Measurements from ENCODE around the gene MAN1B1.

Gene MAN1B1

DNA sequence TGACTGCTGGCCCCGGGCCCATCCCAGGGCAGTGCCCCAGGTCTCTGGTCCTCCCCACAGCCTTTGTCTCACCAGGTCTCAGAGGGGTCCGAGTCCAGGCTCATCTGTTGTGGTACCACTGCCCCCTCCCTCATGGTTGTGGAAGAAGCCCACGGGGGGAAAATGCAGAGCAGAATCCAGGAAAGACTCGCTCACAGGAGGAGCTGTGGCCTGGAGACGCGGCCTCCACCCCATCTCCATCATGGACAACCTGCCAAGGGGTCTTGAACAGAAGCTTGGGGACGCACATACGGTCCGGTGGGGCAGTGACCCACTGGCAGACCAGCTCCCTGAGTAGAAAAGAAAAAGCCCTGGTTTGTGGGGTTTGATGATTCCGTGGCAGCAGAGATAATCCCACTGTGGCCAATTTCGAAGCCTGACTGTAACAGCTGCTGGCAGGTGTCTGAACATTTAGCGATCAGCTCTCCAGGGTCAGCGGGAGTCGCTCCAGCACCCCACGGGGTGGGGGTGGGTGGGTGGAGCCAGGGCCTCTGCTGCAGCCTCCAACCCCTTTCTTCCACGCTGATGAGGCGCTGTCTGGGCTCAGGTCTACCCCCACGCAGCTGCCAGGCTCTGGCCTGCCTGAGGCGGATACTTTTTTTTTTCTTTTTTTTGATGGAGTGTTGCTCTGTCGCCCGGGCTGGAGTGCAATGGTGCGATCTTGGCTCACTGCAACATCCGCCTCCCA lies 50.3 kb downstream of the MAN1B1 start:
- TF ChIP-seq, protein P1, sequence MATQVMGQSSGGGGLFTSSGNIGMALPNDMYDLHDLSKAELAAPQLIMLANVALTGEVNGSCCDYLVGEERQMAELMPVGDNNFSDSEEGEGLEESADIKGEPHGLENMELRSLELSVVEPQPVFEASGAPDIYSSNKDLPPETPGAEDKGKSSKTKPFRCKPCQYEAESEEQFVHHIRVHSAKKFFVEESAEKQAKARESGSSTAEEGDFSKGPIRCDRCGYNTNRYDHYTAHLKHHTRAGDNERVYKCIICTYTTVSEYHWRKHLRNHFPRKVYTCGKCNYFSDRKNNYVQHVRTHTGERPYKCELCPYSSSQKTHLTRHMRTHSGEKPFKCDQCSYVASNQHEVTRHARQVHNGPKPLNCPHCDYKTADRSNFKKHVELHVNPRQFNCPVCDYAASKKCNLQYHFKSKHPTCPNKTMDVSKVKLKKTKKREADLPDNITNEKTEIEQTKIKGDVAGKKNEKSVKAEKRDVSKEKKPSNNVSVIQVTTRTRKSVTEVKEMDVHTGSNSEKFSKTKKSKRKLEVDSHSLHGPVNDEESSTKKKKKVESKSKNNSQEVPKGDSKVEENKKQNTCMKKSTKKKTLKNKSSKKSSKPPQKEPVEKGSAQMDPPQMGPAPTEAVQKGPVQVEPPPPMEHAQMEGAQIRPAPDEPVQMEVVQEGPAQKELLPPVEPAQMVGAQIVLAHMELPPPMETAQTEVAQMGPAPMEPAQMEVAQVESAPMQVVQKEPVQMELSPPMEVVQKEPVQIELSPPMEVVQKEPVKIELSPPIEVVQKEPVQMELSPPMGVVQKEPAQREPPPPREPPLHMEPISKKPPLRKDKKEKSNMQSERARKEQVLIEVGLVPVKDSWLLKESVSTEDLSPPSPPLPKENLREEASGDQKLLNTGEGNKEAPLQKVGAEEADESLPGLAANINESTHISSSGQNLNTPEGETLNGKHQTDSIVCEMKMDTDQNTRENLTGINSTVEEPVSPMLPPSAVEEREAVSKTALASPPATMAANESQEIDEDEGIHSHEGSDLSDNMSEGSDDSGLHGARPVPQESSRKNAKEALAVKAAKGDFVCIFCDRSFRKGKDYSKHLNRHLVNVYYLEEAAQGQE (IDR thresholded peaks at IDR 0.05; ENCODE audit: insufficient read depth in 1 of 2, low read depth in 2 of 2, low read length in 2 of 2), result no peak
- TF ChIP-seq TAF1 (IDR thresholded peaks at IDR 0.05; ENCODE audit: borderline replicate concordance, insufficient read depth, low read length) (no peak), POLR2AphosphoS5 (IDR thresholded peaks at IDR 0.05; ENCODE audit: low read depth, low read length) (no peak), FOXP2 (optimal IDR thresholded peaks at IDR 0.05; ENCODE audit: borderline replicate concordance, extremely low read depth, extremely low read length, insufficient read depth) (no peak), SIN3A (IDR thresholded peaks at IDR 0.05; ENCODE audit: borderline replicate concordance, insufficient read depth, low read length) (no peak)

DNA sequence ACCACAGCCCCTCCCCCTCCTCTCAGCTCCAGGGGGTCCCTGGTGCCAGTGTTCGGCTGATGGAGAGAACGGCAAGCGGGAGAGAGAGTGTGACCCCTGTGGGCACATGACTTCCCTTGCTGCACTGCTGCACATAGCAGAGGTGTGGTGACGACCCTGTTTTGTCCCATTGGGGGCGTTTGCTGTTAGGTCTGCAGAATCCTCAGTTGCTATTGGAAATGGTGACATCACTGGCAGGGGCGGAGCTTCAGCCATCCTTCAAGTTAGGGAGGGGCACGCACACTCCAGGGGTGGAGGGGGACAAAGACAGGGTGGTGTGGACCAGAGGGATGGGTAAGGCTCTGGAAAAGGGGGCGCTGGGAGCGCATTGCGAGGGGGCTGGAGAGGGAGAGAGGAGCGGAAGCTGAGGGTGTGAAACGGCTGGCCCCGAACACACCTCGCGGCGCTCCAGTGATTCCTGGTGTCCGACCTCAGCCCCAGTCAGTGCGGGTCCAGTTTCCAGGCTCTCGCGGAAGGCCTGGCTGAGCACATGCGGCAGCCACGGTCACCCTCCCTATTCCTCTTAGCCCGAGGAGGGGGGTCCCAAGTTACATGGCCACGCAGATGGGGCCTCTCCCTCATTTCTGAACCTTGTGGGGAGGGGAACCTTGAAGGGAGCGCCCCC lies 51.4 kb downstream of the MAN1B1 start:
- no peak for TF ChIP-seq FOXP2 (optimal IDR thresholded peaks at IDR 0.05; ENCODE audit: borderline replicate concordance, extremely low read depth, extremely low read length, insufficient read depth)
- no peak for TF ChIP-seq SIN3A (IDR thresholded peaks at IDR 0.05; ENCODE audit: borderline replicate concordance, insufficient read depth, low read length)
- no peak for TF ChIP-seq POLR2AphosphoS5 (IDR thresholded peaks at IDR 0.05; ENCODE audit: low read depth, low read length)
- TF ChIP-seq, protein P1 (IDR thresholded peaks at IDR 0.05; ENCODE audit: insufficient read depth in 1 of 2, low read depth in 2 of 2, low read length in 2 of 2), result no peak
- TF ChIP-seq TAF1 (IDR thresholded peaks at IDR 0.05; ENCODE audit: borderline replicate concordance, insufficient read depth, low read length), result no peak

DNA sequence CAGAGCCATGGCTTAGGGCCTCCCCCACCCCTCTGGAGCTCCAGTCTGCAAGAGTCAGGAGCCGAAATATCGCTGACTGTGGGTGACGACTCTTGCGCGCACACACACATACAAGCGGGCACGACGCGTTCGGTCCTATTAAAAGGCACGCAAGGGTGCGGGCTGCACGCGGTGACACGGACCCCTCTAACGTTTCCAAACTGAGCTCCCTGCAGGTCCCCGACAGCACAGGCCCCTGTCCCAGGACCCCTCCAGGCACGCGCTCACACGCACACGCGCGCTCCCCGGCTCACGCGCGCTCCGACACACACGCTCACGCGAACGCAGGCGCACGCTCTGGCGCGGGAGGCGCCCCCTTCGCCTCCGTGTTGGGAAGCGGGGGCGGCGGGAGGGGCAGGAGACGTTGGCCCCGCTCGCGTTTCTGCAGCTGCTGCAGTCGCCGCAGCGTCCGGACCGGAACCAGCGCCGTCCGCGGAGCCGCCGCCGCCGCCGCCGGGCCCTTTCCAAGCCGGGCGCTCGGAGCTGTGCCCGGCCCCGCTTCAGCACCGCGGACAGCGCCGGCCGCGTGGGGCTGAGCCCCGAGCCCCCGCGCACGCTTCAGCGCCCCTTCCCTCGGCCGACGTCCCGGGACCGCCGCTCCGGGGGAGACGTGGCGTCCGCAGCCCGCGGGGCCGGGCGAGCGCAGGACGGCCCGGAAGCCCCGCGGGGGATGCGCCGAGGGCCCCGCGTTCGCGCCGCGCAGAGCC lies 52.1 kb downstream of the MAN1B1 start, which contains the start of gene GRIN1:
GRIN1 (plus strand) TSS at position 433 of the 746 bp plus-strand sequence. CDS start 333 bp downstream, outside the sequence.
- no peak for TF ChIP-seq POLR2AphosphoS5 (IDR thresholded peaks at IDR 0.05; ENCODE audit: low read depth, low read length)
- peak; percentile 44; the same call in 1 of the 2 replicates for TF ChIP-seq SIN3A (IDR thresholded peaks at IDR 0.05; ENCODE audit: borderline replicate concordance, insufficient read depth, low read length)
- TF ChIP-seq, protein P1 (IDR thresholded peaks at IDR 0.05; ENCODE audit: insufficient read depth in 1 of 2, low read depth in 2 of 2, low read length in 2 of 2), result peak; percentile 87 to 96
- no peak for TF ChIP-seq TAF1 (IDR thresholded peaks at IDR 0.05; ENCODE audit: borderline replicate concordance, insufficient read depth, low read length)
- no peak for TF ChIP-seq FOXP2 (optimal IDR thresholded peaks at IDR 0.05; ENCODE audit: borderline replicate concordance, extremely low read depth, extremely low read length, insufficient read depth)

DNA sequence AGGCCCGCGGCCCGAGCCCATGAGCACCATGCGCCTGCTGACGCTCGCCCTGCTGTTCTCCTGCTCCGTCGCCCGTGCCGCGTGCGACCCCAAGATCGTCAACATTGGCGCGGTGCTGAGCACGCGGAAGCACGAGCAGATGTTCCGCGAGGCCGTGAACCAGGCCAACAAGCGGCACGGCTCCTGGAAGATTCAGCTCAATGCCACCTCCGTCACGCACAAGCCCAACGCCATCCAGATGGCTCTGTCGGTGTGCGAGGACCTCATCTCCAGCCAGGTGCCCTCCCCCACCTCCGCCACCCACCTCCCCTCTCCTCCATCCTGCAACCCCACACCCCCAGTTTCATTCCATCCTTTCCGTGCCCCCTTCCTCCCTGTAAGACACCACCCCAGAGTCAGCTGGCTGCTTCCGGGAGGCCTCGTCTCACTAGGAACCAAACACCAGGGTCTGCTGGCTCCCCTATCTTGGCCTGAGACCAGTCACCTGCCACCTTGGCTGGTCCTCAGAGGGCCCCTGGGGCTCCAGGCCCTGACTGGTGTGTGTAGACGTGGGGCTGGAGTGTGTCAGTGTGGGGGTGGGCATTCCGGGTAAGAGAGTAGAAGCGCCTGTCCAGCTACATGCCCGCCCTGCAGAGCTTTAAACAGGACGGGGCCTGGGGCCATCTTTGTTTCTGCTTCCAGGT lies 52.8 kb downstream of the MAN1B1 start:
- TF ChIP-seq SIN3A (IDR thresholded peaks at IDR 0.05; ENCODE audit: borderline replicate concordance, insufficient read depth, low read length), result no peak
- no peak for TF ChIP-seq TAF1 (IDR thresholded peaks at IDR 0.05; ENCODE audit: borderline replicate concordance, insufficient read depth, low read length)
- TF ChIP-seq, protein P1 (IDR thresholded peaks at IDR 0.05; ENCODE audit: insufficient read depth in 1 of 2, low read depth in 2 of 2, low read length in 2 of 2), result no peak
- no peak for TF ChIP-seq FOXP2 (optimal IDR thresholded peaks at IDR 0.05; ENCODE audit: borderline replicate concordance, extremely low read depth, extremely low read length, insufficient read depth)
- no peak for TF ChIP-seq POLR2AphosphoS5 (IDR thresholded peaks at IDR 0.05; ENCODE audit: low read depth, low read length)
